Keratinocyte (primary cell): ENCODE data around the gene CCNG2. TPM values are rescaled to one million over a fixed set of nuclear protein-coding genes. Genes with fewer than 3 reads are reported as not detected.

Experiments
- DNase-seq: peaks from one replicate; pipeline ENCODE4 v3.0.0-alpha.2; 2011; ENCODE audit warnings: low read depth, missing footprints, low spot score
- FAIRE-seq: peaks from 2 replicates; lab custom pipeline; 2011; peaks lifted over from hg19 to GRCh38; lab: Jason Lieb, UNC
- H2AFZ ChIP-seq: 2 replicates; pipeline ENCODE4 v1.6.0; 2012; ENCODE audit warnings: low read length, control low read depth, inconsistent platforms; ENCODE audit not compliant: control insufficient read depth
- H3K27ac ChIP-seq: 2 replicates; pipeline ENCODE4 v1.5.1; 2011; ENCODE audit warnings: low read length; ENCODE audit not compliant: control insufficient read depth, insufficient read depth
- H3K27me3 ChIP-seq: 3 replicates; pipeline ENCODE4 v1.6.0; 2011; ENCODE audit warnings: low read length; ENCODE audit not compliant: control insufficient read depth, insufficient read depth; ENCODE audit errors: extremely low read depth
- H3K36me3 ChIP-seq, 2 experiments: 2 replicates in 1 of 2; 3 replicates in 1 of 2; pipeline ENCODE4 v1.5.1; 2011; ENCODE audit warnings: low read length in 2 of 2, mild to moderate bottlenecking in 1 of 2; ENCODE audit not compliant: control insufficient read depth in 2 of 2, insufficient read depth in 2 of 2; ENCODE audit errors: extremely low read depth in 1 of 2
- H3K4me1 ChIP-seq: 3 replicates; pipeline ENCODE4 v1.5.1; 2011; ENCODE audit warnings: low read length; ENCODE audit not compliant: control insufficient read depth, insufficient read depth; ENCODE audit errors: extremely low read depth
- H3K4me2 ChIP-seq: 3 replicates; pipeline ENCODE4 v1.6.0; 2011; ENCODE audit warnings: low read depth, low read length; ENCODE audit not compliant: control insufficient read depth, insufficient read depth; ENCODE audit errors: extremely low read depth
- H3K4me3 ChIP-seq, 3 experiments: fragments of 200-600 bp in 1 of 3; sonication (generic) in 1 of 3; 2 replicates in 2 of 3; 3 replicates in 1 of 3; pipeline ENCODE4 v1.5.1; 2011 to 2016; ENCODE audit warnings: low read length in 3 of 3, mild to moderate bottlenecking in 3 of 3, control low read depth in 2 of 3, inconsistent platforms in 1 of 3, low read depth in 1 of 3, mixed read lengths in 1 of 3, mixed run types in 1 of 3, moderate library complexity in 1 of 3; ENCODE audit not compliant: control insufficient read depth in 2 of 3, insufficient read depth in 2 of 3; ENCODE audit errors: extremely low read depth in 1 of 3
- H3K79me2 ChIP-seq: 2 replicates; pipeline ENCODE4 v1.6.0; 2012; ENCODE audit warnings: low read length; ENCODE audit not compliant: control insufficient read depth, insufficient read depth
- H3K9ac ChIP-seq: 3 replicates; pipeline ENCODE4 v1.6.0; 2011; ENCODE audit warnings: low read length; ENCODE audit not compliant: control insufficient read depth, insufficient read depth; ENCODE audit errors: extremely low read depth
- H3K9me1 ChIP-seq: 3 replicates; pipeline ENCODE4 v1.6.0; 2011; ENCODE audit warnings: low read length; ENCODE audit not compliant: control insufficient read depth, insufficient read depth; ENCODE audit errors: extremely low read depth
- H3K9me3 ChIP-seq: 2 replicates; pipeline ENCODE4 v1.5.1; 2012; ENCODE audit warnings: low read depth, low read length; ENCODE audit not compliant: control insufficient read depth
- H4K20me1 ChIP-seq: 3 replicates; pipeline ENCODE4 v1.6.0; 2011; ENCODE audit warnings: low read length; ENCODE audit not compliant: control insufficient read depth, insufficient read depth; ENCODE audit errors: extremely low read depth
- CTCF ChIP-seq, 3 experiments: IDR thresholded peaks in 1 of 3; conservative IDR thresholded peaks in 1 of 3; optimal IDR thresholded peaks in 1 of 3; 2 replicates in 2 of 3; 3 replicates in 1 of 3; pipeline versions ENCODE3 to v1.5.1; 2011; ENCODE audit warnings: low read length in 3 of 3, mild to moderate bottlenecking in 3 of 3, moderate library complexity in 2 of 3, control low read depth in 1 of 3, inconsistent platforms in 1 of 3; ENCODE audit not compliant: insufficient read depth in 2 of 3; ENCODE audit errors: extremely low read depth in 1 of 3
- EZH2 ChIP-seq: IDR thresholded peaks from one replicate; pipeline ENCODE4 v1.6.1; 2012; ENCODE audit warnings: inconsistent platforms, mild to moderate bottlenecking, low read length, moderate library complexity
- dilution Hi-C: fragments of 300-500 bp; cut with MboI; formaldehyde crosslinking; loops from one replicate; pipeline ENCODE4 v1.7.0; 2020; ENCODE audit warnings: low sequenced_read_pairs; ENCODE audit not compliant: extremely low pct_ligation_motif_present
- polyA plus RNA-seq, 5 experiments: library from polyadenylated mRNA; depleted of rRNA in 3 of 5; stranded (reverse) in 3 of 5; stranded (forward) in 1 of 5; unstranded in 1 of 5; fragments of >200 nt; gene quantifications; 1 replicate in 1 of 5; 2 replicates in 3 of 5; 3 replicates in 1 of 5; pipeline versions ENCODE4 v1.2.1 to v1.2.3, GENCODE V29; 2011 to 2012; ENCODE audit warnings: missing spikeins in 2 of 5, low read depth in 1 of 5, low replicate concordance in 1 of 5
- small RNA-seq, 3 experiments: library from RNA; depleted of rRNA; stranded (forward); fragments of <200 nt; gene quantifications; one replicate each; pipeline ENCODE3, GENCODE V24; 2012; ENCODE audit warnings: low read depth in 3 of 3, low replicate concordance in 1 of 3; ENCODE audit not compliant: insufficient read length in 3 of 3

The CCNG2 gene
- polyA plus RNA-seq, 1 donor (not counting 4 experiments of a cell fraction or from before 2014, with no cell fraction given), result 96.9 TPM

- no peaks in the 10 kb centered on the region for H3K27me3 ChIP-seq
- H4K20me1 ChIP-seq, result no peaks in the 10 kb centered on the region
- dilution Hi-C loops, result no loop called here
- H2AFZ ChIP-seq, result no peak overlapping the region
- no peak overlapping the region for H3K9ac ChIP-seq
- DNase-seq (no peak), FAIRE-seq (no peak)
- H3K27ac ChIP-seq, result no peak overlapping the region
- H3K9me3 ChIP-seq, result no peaks in the 10 kb centered on the region
- H3K9me1 ChIP-seq, result no peaks in the 10 kb centered on the region
- no peak for TF ChIP-seq CTCF (optimal IDR thresholded peaks at IDR 0.05 in 1 of 3, IDR thresholded peaks at IDR 0.05 in 1 of 3, conservative IDR thresholded peaks at IDR 0.05 in 1 of 3; ENCODE audit: extremely low read depth in 1 of 3, insufficient read depth in 2 of 3, low read length in 3 of 3)
- TF ChIP-seq EZH2, result no peak
- H3K79me2 ChIP-seq, result no peaks in the 10 kb centered on the region
- no peaks in the 10 kb centered on the region for H3K36me3 ChIP-seq
- no peak overlapping the region for H3K4me2 ChIP-seq
- H3K4me1 ChIP-seq, result no peaks in the 10 kb centered on the region
- H3K4me3 ChIP-seq, result no peak overlapping the region
Observed at GRCh38 chr4:77217526-77217925, 60.5 kb downstream of the CCNG2 start.

DNA sequence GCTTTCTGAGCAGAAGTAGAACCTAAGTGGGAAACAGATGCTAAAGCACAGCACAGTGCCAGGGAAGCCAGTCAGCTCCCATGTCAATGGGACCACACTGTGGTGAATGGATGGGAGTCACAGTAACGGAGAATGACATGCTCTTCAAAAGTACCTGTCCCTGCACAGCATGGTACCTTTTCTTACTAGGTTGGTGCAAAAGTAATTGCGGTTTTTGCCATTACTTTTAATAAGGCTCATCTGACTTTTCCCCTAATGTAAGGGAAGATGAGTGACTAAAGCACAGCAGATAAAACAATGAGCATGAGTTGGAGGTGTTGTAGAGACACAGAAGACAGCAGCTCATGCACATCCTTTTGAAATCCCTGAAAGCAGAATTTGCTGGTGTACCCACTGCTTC lies 62.3 kb downstream of the CCNG2 start:
- Histone ChIP-seq H3K9me3 (no peaks in the 10 kb centered on the region), H3K27ac (no peak overlapping the region), H2AFZ (no peak overlapping the region), H3K9me1 (no peaks in the 10 kb centered on the region), H3K36me3 (no peaks in the 10 kb centered on the region), H3K4me2 (no peak overlapping the region), H3K4me3 (no peak overlapping the region), H3K79me2 (no peaks in the 10 kb centered on the region), H3K9ac (no peak overlapping the region), H3K27me3 (no peaks in the 10 kb centered on the region), H4K20me1 (no peaks in the 10 kb centered on the region), H3K4me1 (no peaks in the 10 kb centered on the region)
- DNase-seq (no peak), FAIRE-seq (no peak)
- dilution Hi-C loops, result no loop called here
- TF ChIP-seq CTCF (optimal IDR thresholded peaks at IDR 0.05 in 1 of 3, IDR thresholded peaks at IDR 0.05 in 1 of 3, conservative IDR thresholded peaks at IDR 0.05 in 1 of 3; ENCODE audit: extremely low read depth in 1 of 3, insufficient read depth in 2 of 3, low read length in 3 of 3) (no peak), EZH2 (no peak)

Small RNA genes within 50 kb of the gene (small RNA-seq; reads per million reads assigned to genes)
- gene RNU6-1187P, result 0 reads per million in 3 experiments

Other genes starting within 250 kb of the CCNG2 start
- gene SEPTIN11, start 207.5 kb upstream of the CCNG2 start, polyA plus RNA-seq, result 68.3 to 99.3 TPM (median 89.2 TPM) in 3 replicates
- 84.6 to 261 TPM (median 150 TPM) in 3 replicates for gene CCNI, start 81.2 kb upstream of the CCNG2 start, polyA plus RNA-seq